ENCODE results near the gene AEN. TPM values are rescaled to one million over a fixed set of nuclear protein-coding genes. Genes with fewer than 3 reads are reported as not detected.
A peak's percentile ranks its signal among the peaks of the same experiment; 100 is the strongest.

Gene AEN
- total RNA-seq, 1 experiment from 2014 or later, result 67.6 TPM

- BruUV-seq (replicated peaks), result no TSS peak
- TF ChIP-seq CTCF (IDR thresholded peaks at IDR 0.05; ENCODE audit: unreplicated experiment), result no peak
- Mint-ChIP-seq H3K27me3 (ENCODE audit: insufficient read depth, unreplicated experiment) (no peaks in the 10 kb centered on the region), H3K4me1 (ENCODE audit: insufficient read depth, unreplicated experiment) (peaks cover 23% of the 10 kb centered on the region), H3K36me3 (ENCODE audit: insufficient read depth, unreplicated experiment) (no peaks in the 10 kb centered on the region), H3K27ac (ENCODE audit: low read depth, unreplicated experiment) (no peak overlapping the region), H3K9me3 (ENCODE audit: unreplicated experiment) (no peaks in the 10 kb centered on the region), H3K4me3 (ENCODE audit: unreplicated experiment) (no peak overlapping the region)
- CTCF ChIA-PET, result interaction anchor here (0.7 to 5.5 kb wide), 2 partner anchors 11 to 259 kb away, joined by 3 to 29 read pairs; no protein-coding TSS in a partner anchor
- DNase-seq (ENCODE audit: unreplicated experiment), result no peak
- POLR2A ChIA-PET, result interaction anchor here (0.6 kb wide), 1 partner anchor 225 kb away, joined by 4 read pairs; no protein-coding TSS in a partner anchor
- intact Hi-C loops (cut with micrococcal nuclease), result no loop called here
These were observed 24.9 kb downstream of the AEN start for GRCh38 chr15:88646088-88646405.

- BruUV-seq (replicated peaks), result no TSS peak
- no peaks in the 10 kb centered on the region for H3K9me3 Mint-ChIP-seq (ENCODE audit: unreplicated experiment)
- no peaks in the 10 kb centered on the region for H3K27me3 Mint-ChIP-seq (ENCODE audit: insufficient read depth, unreplicated experiment)
- no peak overlapping the region for H3K27ac Mint-ChIP-seq (ENCODE audit: low read depth, unreplicated experiment)
- intact Hi-C loops (cut with micrococcal nuclease), result no loop called here
- ChIA-PET CTCF (interaction anchor here (0.6 to 5.5 kb wide), 3 partner anchors 10 to 121 kb away, joined by 3 to 29 read pairs (median 3); no protein-coding TSS in a partner anchor), POLR2A (no interaction called here)
- no peak for TF ChIP-seq CTCF (IDR thresholded peaks at IDR 0.05; ENCODE audit: unreplicated experiment)
- no peaks in the 10 kb centered on the region for H3K36me3 Mint-ChIP-seq (ENCODE audit: insufficient read depth, unreplicated experiment)
- DNase-seq (ENCODE audit: unreplicated experiment), result no peak
- no peak overlapping the region for H3K4me3 Mint-ChIP-seq (ENCODE audit: unreplicated experiment)
- H3K4me1 Mint-ChIP-seq (ENCODE audit: insufficient read depth, unreplicated experiment), result peaks cover 23% of the 10 kb centered on the region
These were observed 25.8 kb downstream of the AEN start for GRCh38 chr15:88646951-88647350.

GRCh38 chr15:88647351-88648105, 26.4 kb downstream of the AEN start:
- Mint-ChIP-seq H3K4me1 (ENCODE audit: insufficient read depth, unreplicated experiment) (peaks cover 23% of the 10 kb centered on the region), H3K36me3 (ENCODE audit: insufficient read depth, unreplicated experiment) (no peaks in the 10 kb centered on the region), H3K9me3 (ENCODE audit: unreplicated experiment) (no peaks in the 10 kb centered on the region), H3K27ac (ENCODE audit: low read depth, unreplicated experiment) (no peak overlapping the region), H3K27me3 (ENCODE audit: insufficient read depth, unreplicated experiment) (no peaks in the 10 kb centered on the region), H3K4me3 (ENCODE audit: unreplicated experiment) (no peak overlapping the region)
- intact Hi-C loops (cut with micrococcal nuclease), result no loop called here
- no peak for DNase-seq (ENCODE audit: unreplicated experiment)
- ChIA-PET CTCF (interaction anchor here (0.6 to 5.5 kb wide), 3 partner anchors 10 to 120 kb away, joined by 3 to 29 read pairs (median 3); no protein-coding TSS in a partner anchor), POLR2A (no interaction called here)
- no TSS peak for BruUV-seq (replicated peaks)
- TF ChIP-seq CTCF (IDR thresholded peaks at IDR 0.05; ENCODE audit: unreplicated experiment), result no peak

GRCh38 chr15:88648357-88649214, 27.4 kb downstream of the AEN start:
- no peaks in the 10 kb centered on the region for H3K9me3 Mint-ChIP-seq (ENCODE audit: unreplicated experiment)
- ChIA-PET CTCF (interaction anchor here (0.6 to 5.5 kb wide), 3 partner anchors 9 to 391 kb away, joined by 3 to 29 read pairs (median 4); partner anchors contain the start of gene ISG20), POLR2A (no interaction called here)
- peak; percentile 39 for DNase-seq (ENCODE audit: unreplicated experiment)
- no peak overlapping the region for H3K27ac Mint-ChIP-seq (ENCODE audit: low read depth, unreplicated experiment)
- H3K36me3 Mint-ChIP-seq (ENCODE audit: insufficient read depth, unreplicated experiment), result no peaks in the 10 kb centered on the region
- H3K4me3 Mint-ChIP-seq (ENCODE audit: unreplicated experiment), result no peak overlapping the region
- no peak for TF ChIP-seq CTCF (IDR thresholded peaks at IDR 0.05; ENCODE audit: unreplicated experiment)
- no peaks in the 10 kb centered on the region for H3K27me3 Mint-ChIP-seq (ENCODE audit: insufficient read depth, unreplicated experiment)
- no TSS peak for BruUV-seq (replicated peaks)
- intact Hi-C loops (cut with micrococcal nuclease), result no loop called here
- H3K4me1 Mint-ChIP-seq (ENCODE audit: insufficient read depth, unreplicated experiment), result peaks cover 30% of the 10 kb centered on the region
